IMR-90 (cell line): ENCODE data around the gene PIAS4. TPM values are rescaled to one million over a fixed set of nuclear protein-coding genes. Genes with fewer than 3 reads are reported as not detected.

Experiments used
- ATAC-seq: fragments of 200-7000 bp; cut with Tn5 transposase; 2 replicates; pipeline ENCODE4 v1.9.1; 2020; ENCODE audit warnings: low read depth, mild to moderate bottlenecking, moderate library complexity
- BruUV-seq: library from RNA; stranded (reverse); fragments of 400-500 nt; replicated peaks from 2 replicates; lab custom pipeline; 2021; lab: Mats Ljungman, UMichigan
- CTCF ChIA-PET: fragments of 300-600 bp; formaldehyde crosslinking; extraction: SDS; loops from one replicate; lab custom pipeline; 2021; ENCODE audit warnings: antibody characterized with exemption; lab: Yijun Ruan, JAX
- POLR2A ChIA-PET: fragments of 300-600 bp; sonication (Branson Sonifier 250); formaldehyde crosslinking; loops from one replicate; lab custom pipeline; 2022; ENCODE audit warnings: antibody characterized with exemption; ENCODE audit not compliant: unreplicated experiment; lab: Charles Lee
- DNase-seq: peaks from one replicate; pipeline ENCODE4 v3.0.0; 2013
- H2AFZ ChIP-seq: replicated peaks from 2 replicates; pipeline ENCODE3; 2013; ENCODE audit warnings: low read length, mild to moderate bottlenecking; ENCODE audit not compliant: poor library complexity
- H2AK5ac ChIP-seq: 2 replicates; pipeline ENCODE4 v1.6.1; 2013; ENCODE audit warnings: low read depth, low read length, inconsistent platforms
- H2AK9ac ChIP-seq: replicated peaks from 2 replicates; pipeline ENCODE3; 2013; ENCODE audit warnings: mild to moderate bottlenecking, low read depth, low read length, moderate library complexity; ENCODE audit not compliant: poor library complexity
- H2BK120ac ChIP-seq: 2 replicates; pipeline ENCODE4 v1.6.1; 2013; ENCODE audit warnings: low read depth, low read length, inconsistent platforms
- H2BK15ac ChIP-seq: 3 replicates; pipeline ENCODE4 v1.6.1; 2013; ENCODE audit warnings: low read depth, low read length, inconsistent platforms
- H2BK20ac ChIP-seq: 2 replicates; pipeline ENCODE4 v1.6.1; 2013; ENCODE audit warnings: low read depth, mild to moderate bottlenecking, inconsistent platforms, low read length, moderate library complexity
- H2BK5ac ChIP-seq: 2 replicates; pipeline ENCODE4 v1.6.1; 2013; ENCODE audit warnings: mild to moderate bottlenecking, low read depth, low read length, inconsistent platforms; ENCODE audit not compliant: poor library complexity, severe bottlenecking
- H3K14ac ChIP-seq: replicated peaks from 2 replicates; pipeline ENCODE4 v1.6.1; 2013; ENCODE audit warnings: low read depth, low read length, inconsistent platforms
- H3K18ac ChIP-seq: 2 replicates; pipeline ENCODE4 v1.6.1; 2013; ENCODE audit warnings: low read depth, low read length, control low read depth
- H3K23ac ChIP-seq: 2 replicates; pipeline ENCODE4 v1.6.1; 2013; ENCODE audit warnings: low read depth, low read length, inconsistent platforms
- H3K27ac ChIP-seq: 2 replicates; pipeline ENCODE4 v1.5.1; 2013; ENCODE audit warnings: mild to moderate bottlenecking, control low read depth, low read length; ENCODE audit not compliant: insufficient read depth
- H3K27me3 ChIP-seq: 2 replicates; pipeline ENCODE4 v1.6.1; 2013; ENCODE audit warnings: low read length; ENCODE audit not compliant: control insufficient read depth, insufficient read depth
- H3K36me3 ChIP-seq: 2 replicates; pipeline ENCODE4 v1.6.1; 2013; ENCODE audit warnings: low read length, mixed read lengths; ENCODE audit not compliant: control insufficient read depth, insufficient read depth
- H3K4ac ChIP-seq: 2 replicates; pipeline ENCODE4 v1.6.1; 2013; ENCODE audit warnings: low read depth, low read length, inconsistent platforms
- H3K4me1 ChIP-seq: 2 replicates; pipeline ENCODE4 v1.6.1; 2013; ENCODE audit warnings: low read length, mixed read lengths; ENCODE audit not compliant: control insufficient read depth, insufficient read depth
- H3K4me2 ChIP-seq: 2 replicates; pipeline ENCODE4 v1.6.1; 2013; ENCODE audit warnings: low read depth, mild to moderate bottlenecking, control low read depth, low read length, moderate library complexity
- H3K4me3 ChIP-seq: 2 replicates; pipeline ENCODE4 v1.5.1; 2013; ENCODE audit warnings: low read depth, mild to moderate bottlenecking, control low read depth, low read length, moderate library complexity; ENCODE audit not compliant: insufficient read depth
- H3K56ac ChIP-seq: 2 replicates; pipeline ENCODE4 v1.6.1; 2013; ENCODE audit warnings: low read length, inconsistent platforms; ENCODE audit not compliant: insufficient read depth; ENCODE audit errors: extremely low read depth
- H3K79me1 ChIP-seq, 2 experiments: 2 replicates each; pipeline ENCODE4 v1.6.1; 2013; ENCODE audit warnings: low read length in 2 of 2, inconsistent platforms in 1 of 2, low read depth in 1 of 2
- H3K9ac ChIP-seq: 2 replicates; pipeline ENCODE4 v1.6.1; 2013; ENCODE audit warnings: low read depth, low read length, control low read depth
- H3K9me1 ChIP-seq: 2 replicates; pipeline ENCODE4 v1.6.1; 2013; ENCODE audit warnings: low read length, inconsistent platforms; ENCODE audit not compliant: insufficient read depth
- H3K9me3 ChIP-seq: 2 replicates; pipeline ENCODE4 v1.6.1; 2013; ENCODE audit warnings: low read length; ENCODE audit not compliant: control insufficient read depth, insufficient read depth
- H4K20me1 ChIP-seq: 2 replicates; pipeline ENCODE4 v1.6.1; 2013; ENCODE audit warnings: low read length, inconsistent platforms; ENCODE audit not compliant: insufficient read depth
- H4K5ac ChIP-seq: 2 replicates; pipeline ENCODE4 v1.6.1; 2013; ENCODE audit warnings: mild to moderate bottlenecking, low read depth, low read length, control low read depth
- H4K8ac ChIP-seq, 2 experiments: 2 replicates each; pipeline ENCODE4 v1.6.1; 2013; ENCODE audit warnings: low read depth in 2 of 2, low read length in 2 of 2, control low read depth in 1 of 2, inconsistent platforms in 1 of 2
- H4K91ac ChIP-seq: 2 replicates; pipeline ENCODE4 v1.6.1; 2013; ENCODE audit warnings: low read depth, low read length, inconsistent platforms; ENCODE audit not compliant: insufficient read depth
- BHLHE40 ChIP-seq: fragments of 150-350 bp; IDR thresholded peaks from 2 replicates; pipeline ENCODE4 v1.6.1; 2016; ENCODE audit warnings: mild to moderate bottlenecking, low read depth, low read length
- CEBPB ChIP-seq: IDR thresholded peaks from 2 replicates; pipeline ENCODE4 v1.6.1; 2012; ENCODE audit warnings: low read depth, low read length, improper control_type of control experiment
- CHD1 ChIP-seq: IDR thresholded peaks from 2 replicates; pipeline ENCODE4 v1.6.1; 2012; ENCODE audit warnings: low read depth, low read length, improper control_type of control experiment
- CTCF ChIP-seq: conservative IDR thresholded peaks from 2 replicates; pipeline ENCODE4 v1.5.1; 2012; ENCODE audit warnings: mild to moderate bottlenecking, low read depth, low read length, improper control_type of control experiment
- ELK1 ChIP-seq: fragments of 150-350 bp; IDR thresholded peaks from 2 replicates; pipeline ENCODE4 v1.6.1; 2016; ENCODE audit warnings: low read depth, mild to moderate bottlenecking, low read length, moderate library complexity, borderline replicate concordance
- FOS ChIP-seq: fragments of 150-350 bp; IDR thresholded peaks from 2 replicates; pipeline ENCODE4 v1.6.1; 2016; ENCODE audit warnings: low read depth, low read length
- MAFK ChIP-seq: IDR thresholded peaks from 2 replicates; pipeline ENCODE4 v1.6.1; 2012; ENCODE audit warnings: low read depth, low read length, improper control_type of control experiment
- MAZ ChIP-seq: IDR thresholded peaks from 2 replicates; pipeline ENCODE4 v1.6.1; 2012; ENCODE audit warnings: low read depth, mild to moderate bottlenecking, low read length, improper control_type of control experiment, moderate library complexity, borderline replicate concordance
- MXI1 ChIP-seq: IDR thresholded peaks from 2 replicates; pipeline ENCODE4 v1.6.1; 2012; ENCODE audit warnings: low read depth, mild to moderate bottlenecking, low read length, moderate library complexity, borderline replicate concordance
- NFE2L2 ChIP-seq: fragments of 150-350 bp; IDR thresholded peaks from 2 replicates; pipeline ENCODE4 v1.6.1; 2016; ENCODE audit warnings: low read depth, mild to moderate bottlenecking, low read length
- POLR2A ChIP-seq: IDR thresholded peaks from 2 replicates; pipeline ENCODE4 v1.6.1; 2012; ENCODE audit warnings: mild to moderate bottlenecking, low read depth, low read length
- RCOR1 ChIP-seq: IDR thresholded peaks from 2 replicates; pipeline ENCODE4 v1.6.1; 2012; ENCODE audit warnings: mild to moderate bottlenecking, low read length, improper control_type of control experiment; ENCODE audit not compliant: insufficient replicate concordance
- RFX5 ChIP-seq: IDR thresholded peaks from 2 replicates; pipeline ENCODE4 v1.8.0; 2012; ENCODE audit warnings: low read depth, mild to moderate bottlenecking, low read length, moderate library complexity
- SMC3 ChIP-seq: fragments of 150-350 bp; IDR thresholded peaks from 2 replicates; pipeline ENCODE4 v1.6.1; 2016; ENCODE audit warnings: low read depth, mild to moderate bottlenecking, antibody characterized with exemption, low read length, moderate library complexity
- USF2 ChIP-seq: fragments of 150-350 bp; IDR thresholded peaks from 2 replicates; pipeline ENCODE4 v1.6.1; 2017; ENCODE audit warnings: mild to moderate bottlenecking, antibody characterized with exemption, low read length, low read depth
- WGBS, 2 experiments: methylation state at CpG; one replicate each; pipeline versions ENCODE4 v1.1.5 to v1.1.7; 2013; ENCODE audit warnings: missing lambda C conversion rate in 2 of 2; ENCODE audit not compliant: insufficient read length in 1 of 2; ENCODE audit errors: extremely low coverage in 2 of 2; 5-methylcytosine and 5-hydroxymethylcytosine counted together
- dilution Hi-C: fragments of 300-500 bp; cut with HindIII; formaldehyde crosslinking; loops from one replicate; pipeline ENCODE4 v1.14.3; 2018; ENCODE audit warnings: low sequenced_read_pairs; ENCODE audit not compliant: unreplicated experiment
- in situ Hi-C: fragments of 300-500 bp; cut with MboI; formaldehyde crosslinking; loops from 3 replicates; pipeline ENCODE4 v1.14.3; 2019; ENCODE audit warnings: low sequenced_read_pairs, inconsistent platforms, mixed read lengths
- intact Hi-C: fragments of 100-400 bp; cut with micrococcal nuclease; formaldehyde crosslinking; loops from 2 replicates; pipeline ENCODE4 v1.10.0; 2022
- polyA plus RNA-seq, 3 experiments: library from polyadenylated mRNA; depleted of rRNA; stranded (reverse); fragments of >200 nt; gene quantifications; 2 replicates each; pipeline ENCODE4 v1.2.3, GENCODE V29; 2012; ENCODE audit warnings: low replicate concordance in 1 of 3
- total RNA-seq: library from RNA; depleted of rRNA; stranded (reverse); fragments of >200 nt; gene quantifications from 2 replicates; pipeline ENCODE4 v1.2.3, GENCODE V29; 2012

PIAS4 gene
- total and polyA plus RNA-seq, 2 of the 4 experiments (the other 2 are of a cell fraction) = 12.1 to 13.6 TPM

- Histone ChIP-seq H2BK5ac (peak overlapping the region; percentile 93), H3K4me2 (peak overlapping the region; percentile 91), H2AFZ (no peak overlapping the region), H3K27ac (peak overlapping the region; percentile 98), H3K9me3 (no peaks in the 10 kb centered on the region), H3K79me1 (peaks cover 3 to 26% of the 10 kb centered on the region in 2 experiments; a peak in 2 of 4 replicates), H4K20me1 (peaks cover 56% of the 10 kb centered on the region), H3K27me3 (no peaks in the 10 kb centered on the region), H3K4me1 (peaks cover 33% of the 10 kb centered on the region), H2AK5ac (peak overlapping the region; percentile 43; the same call in 1 of the 2 replicates), H3K18ac (no peak overlapping the region; the same call in 1 of the 2 replicates), H3K36me3 (peaks cover 22% of the 10 kb centered on the region), H4K5ac (no peak overlapping the region), H3K14ac (peak overlapping the region; percentile 45; the same call in 1 of the 2 replicates), H3K4me3 (peak overlapping the region; percentile 83), H3K56ac (peak overlapping the region; percentile 65; the same call in 1 of the 2 replicates), H2BK120ac (no peak overlapping the region), H3K9me1 (no peaks in the 10 kb centered on the region), H3K23ac (peak overlapping the region; percentile 71; the same call in 1 of the 2 replicates), H2BK15ac (no peak overlapping the region), H4K91ac (peak overlapping the region; percentile 32; the same call in 1 of the 2 replicates), H2AK9ac (peak overlapping the region; percentile 99), H3K9ac (peak overlapping the region; percentile 75), H4K8ac (no peak overlapping the region; a peak in 1 of 4 replicates), H3K4ac (peak overlapping the region; percentile 60), H2BK20ac (no peak overlapping the region)
- no TSS peak for BruUV-seq
- DNase-seq (peak; percentile 37), ATAC-seq (no peak)
- no peak for TF ChIP-seq RCOR1
- no peak for TF ChIP-seq MXI1
- TF ChIP-seq CEBPB = no peak
- no peak for TF ChIP-seq CHD1
- TF ChIP-seq CTCF = no peak
- no peak for TF ChIP-seq BHLHE40
- no peak for TF ChIP-seq SMC3
- TF ChIP-seq NFE2L2 = no peak
- TF ChIP-seq MAZ = no peak
- TF ChIP-seq MAFK = no peak
- no peak for TF ChIP-seq ELK1
- TF ChIP-seq FOS = no peak
- no peak for TF ChIP-seq POLR2A
- TF ChIP-seq USF2 = no peak
- no peak for TF ChIP-seq RFX5
- ChIA-PET CTCF (no interaction called here), POLR2A (no interaction called here)
- WGBS, 2 experiments = 5% methylated on average over 14 of the region's 24 CpGs; no CpG with 5 or more reads in 1 of the 2 experiments
- dilution Hi-C loops (no loop called here), intact Hi-C loops (loop anchor here (2.0 kb wide), 1 partner anchor 141 kb away; no protein-coding TSS in a partner anchor), in situ Hi-C loops (no loop called here)
Observed at GRCh38 chr19:4064149-4064495, 56.6 kb downstream of the PIAS4 start.
